Measurements from ENCODE around the gene ZCWPW1.

The ZCWPW1 gene

DNA sequence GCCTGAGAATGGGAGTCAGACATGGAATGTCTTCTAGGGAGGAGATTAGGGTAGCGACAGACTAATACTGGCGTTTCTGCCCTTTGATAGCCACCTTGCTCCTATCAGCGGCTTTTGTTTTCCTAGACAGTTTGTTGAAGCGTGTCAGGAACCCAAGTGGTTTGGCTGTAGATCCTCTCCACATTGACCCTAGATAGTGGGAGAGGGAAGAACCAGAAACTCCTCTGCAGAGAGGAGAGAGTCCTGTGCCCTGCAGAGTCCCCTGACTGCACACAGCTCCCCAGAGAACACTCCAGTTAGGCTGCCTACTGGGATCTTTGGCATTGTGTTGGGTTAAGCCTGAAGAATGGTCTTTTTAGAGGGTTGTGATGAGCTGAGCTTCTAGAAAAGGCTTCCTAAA lies 3.5 kb upstream of the ZCWPW1 start:
- Histone ChIP-seq H4K91ac (ENCODE audit: low read depth, low read length) (no peak overlapping the region), H3K9me3 (ENCODE audit: insufficient read depth, low read depth, low read length) (peaks cover 2% of the 10 kb centered on the region), H3K4me2 (ENCODE audit: low read length) (no peak overlapping the region), H3K4ac (ENCODE audit: low read depth, low read length) (no peak overlapping the region), H2AK5ac (ENCODE audit: low read length) (no peak overlapping the region), H2BK12ac (ENCODE audit: low read length) (no peak overlapping the region), H3K36me3 (ENCODE audit: control insufficient read depth in 1 of 2, insufficient read depth in 2 of 2, low read length in 2 of 2) (peaks cover 33 to 34% of the 10 kb centered on the region in 2 experiments), H3K23ac (ENCODE audit: low read length) (no peak overlapping the region), H2BK5ac (ENCODE audit: low read depth, low read length, poor library complexity) (no peak overlapping the region), H3K79me2 (ENCODE audit: control insufficient read depth, insufficient read depth, low read length, poor library complexity) (peaks cover 20% of the 10 kb centered on the region), H3K27ac (ENCODE audit: low read depth, low read length) (no peak overlapping the region), H3K14ac (ENCODE audit: low read length) (no peak overlapping the region), H3K9ac (ENCODE audit: low read length) (no peak overlapping the region), H4K12ac (ENCODE audit: low read depth, low read length) (no peak overlapping the region), H3K4me3 (ENCODE audit: low read depth, low read length) (no peak overlapping the region), H3K79me1 (ENCODE audit: low read length) (peaks cover 28% of the 10 kb centered on the region), H2AFZ (ENCODE audit: insufficient read depth, low read length, poor library complexity) (no peak overlapping the region), H4K8ac (ENCODE audit: low read depth, low read length) (no peak overlapping the region), H2BK120ac (ENCODE audit: insufficient read depth, low read length, poor library complexity) (no peak overlapping the region), H3K4me1 (ENCODE audit: control insufficient read depth in 1 of 2, insufficient read depth in 2 of 2, low read length in 2 of 2) (peaks cover 19 to 24% of the 10 kb centered on the region in 2 experiments), H3K27me3 (ENCODE audit: insufficient read depth, low read length) (no peaks in the 10 kb centered on the region), H3K18ac (ENCODE audit: low read length) (no peak overlapping the region)
- no CpG with 5 or more reads among the region's 4 CpGs for WGBS (ENCODE audit: extremely low coverage, insufficient coverage, insufficient read length)
- no peak for DNase-seq

DNA sequence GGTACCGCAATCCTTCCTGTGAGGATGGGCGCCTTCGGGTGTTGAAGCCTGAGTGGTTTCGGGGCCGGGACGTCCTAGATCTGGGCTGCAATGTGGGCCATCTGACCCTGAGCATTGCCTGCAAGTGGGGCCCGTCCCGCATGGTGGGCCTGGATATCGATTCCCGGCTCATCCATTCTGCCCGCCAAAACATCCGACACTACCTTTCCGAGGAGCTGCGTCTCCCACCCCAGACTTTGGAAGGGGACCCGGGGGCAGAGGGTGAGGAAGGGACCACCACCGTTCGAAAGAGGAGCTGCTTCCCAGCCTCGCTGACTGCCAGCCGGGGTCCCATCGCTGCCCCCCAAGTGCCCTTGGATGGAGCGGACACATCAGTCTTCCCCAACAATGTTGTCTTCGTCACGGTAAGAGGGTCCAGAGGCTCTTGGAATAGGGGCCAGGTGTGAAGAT lies 2.8 kb upstream of the ZCWPW1 start:
- Histone ChIP-seq H3K4me1 (ENCODE audit: control insufficient read depth in 1 of 2, insufficient read depth in 2 of 2, low read length in 2 of 2) (peaks cover 19 to 24% of the 10 kb centered on the region in 2 experiments), H3K9me3 (ENCODE audit: insufficient read depth, low read depth, low read length) (peaks cover 2% of the 10 kb centered on the region), H4K91ac (ENCODE audit: low read depth, low read length) (no peak overlapping the region), H2BK5ac (ENCODE audit: low read depth, low read length, poor library complexity) (no peak overlapping the region), H3K9ac (ENCODE audit: low read length) (no peak overlapping the region), H3K23ac (ENCODE audit: low read length) (no peak overlapping the region), H2BK120ac (ENCODE audit: insufficient read depth, low read length, poor library complexity) (no peak overlapping the region), H3K18ac (ENCODE audit: low read length) (peak overlapping the region; percentile 9), H3K14ac (ENCODE audit: low read length) (no peak overlapping the region), H3K27ac (ENCODE audit: low read depth, low read length) (no peak overlapping the region), H3K36me3 (ENCODE audit: control insufficient read depth in 1 of 2, insufficient read depth in 2 of 2, low read length in 2 of 2) (peaks cover 33 to 34% of the 10 kb centered on the region in 2 experiments), H4K12ac (ENCODE audit: low read depth, low read length) (peak overlapping the region; percentile 4), H3K4me2 (ENCODE audit: low read length) (no peak overlapping the region), H3K27me3 (ENCODE audit: insufficient read depth, low read length) (no peaks in the 10 kb centered on the region), H3K4me3 (ENCODE audit: low read depth, low read length) (no peak overlapping the region), H2BK12ac (ENCODE audit: low read length) (no peak overlapping the region), H2AFZ (ENCODE audit: insufficient read depth, low read length, poor library complexity) (no peak overlapping the region), H3K4ac (ENCODE audit: low read depth, low read length) (peak overlapping the region; percentile 17), H3K79me1 (ENCODE audit: low read length) (peaks cover 27% of the 10 kb centered on the region), H3K79me2 (ENCODE audit: control insufficient read depth, insufficient read depth, low read length, poor library complexity) (peaks cover 20% of the 10 kb centered on the region), H2AK5ac (ENCODE audit: low read length) (no peak overlapping the region), H4K8ac (ENCODE audit: low read depth, low read length) (no peak overlapping the region)
- DNase-seq: no peak
- WGBS (ENCODE audit: extremely low coverage, insufficient coverage, insufficient read length): no CpG with 5 or more reads among the region's 23 CpGs

GRCh38 chr7:100430493-100431285 lies 2.2 kb upstream of the ZCWPW1 start:
- Histone ChIP-seq H3K18ac (ENCODE audit: low read length) (no peak overlapping the region), H3K4me1 (ENCODE audit: control insufficient read depth in 1 of 2, insufficient read depth in 2 of 2, low read length in 2 of 2) (peaks cover 19 to 24% of the 10 kb centered on the region in 2 experiments), H3K9ac (ENCODE audit: low read length) (peak overlapping the region; percentile 78), H3K4ac (ENCODE audit: low read depth, low read length) (peak overlapping the region; percentile 25), H4K91ac (ENCODE audit: low read depth, low read length) (peak overlapping the region; percentile 99), H3K4me2 (ENCODE audit: low read length) (peak overlapping the region; percentile 81), H2BK12ac (ENCODE audit: low read length) (no peak overlapping the region), H3K36me3 (ENCODE audit: control insufficient read depth in 1 of 2, insufficient read depth in 2 of 2, low read length in 2 of 2) (peaks cover 33 to 34% of the 10 kb centered on the region in 2 experiments), H3K27me3 (ENCODE audit: insufficient read depth, low read length) (no peaks in the 10 kb centered on the region), H2BK5ac (ENCODE audit: low read depth, low read length, poor library complexity) (peak overlapping the region; percentile 22), H3K9me3 (ENCODE audit: insufficient read depth, low read depth, low read length) (peaks cover 2% of the 10 kb centered on the region), H4K12ac (ENCODE audit: low read depth, low read length) (peak overlapping the region; percentile 17), H2AK5ac (ENCODE audit: low read length) (no peak overlapping the region), H3K4me3 (ENCODE audit: low read depth, low read length) (peak overlapping the region; percentile 87), H3K79me2 (ENCODE audit: control insufficient read depth, insufficient read depth, low read length, poor library complexity) (peaks cover 15% of the 10 kb centered on the region), H3K14ac (ENCODE audit: low read length) (no peak overlapping the region), H2BK120ac (ENCODE audit: insufficient read depth, low read length, poor library complexity) (no peak overlapping the region), H3K79me1 (ENCODE audit: low read length) (peaks cover 21% of the 10 kb centered on the region), H3K27ac (ENCODE audit: low read depth, low read length) (peak overlapping the region; percentile 99), H3K23ac (ENCODE audit: low read length) (no peak overlapping the region), H4K8ac (ENCODE audit: low read depth, low read length) (no peak overlapping the region), H2AFZ (ENCODE audit: insufficient read depth, low read length, poor library complexity) (no peak overlapping the region)
- WGBS (ENCODE audit: extremely low coverage, insufficient coverage, insufficient read length): no CpG with 5 or more reads among the region's 31 CpGs
- DNase-seq: no peak

DNA sequence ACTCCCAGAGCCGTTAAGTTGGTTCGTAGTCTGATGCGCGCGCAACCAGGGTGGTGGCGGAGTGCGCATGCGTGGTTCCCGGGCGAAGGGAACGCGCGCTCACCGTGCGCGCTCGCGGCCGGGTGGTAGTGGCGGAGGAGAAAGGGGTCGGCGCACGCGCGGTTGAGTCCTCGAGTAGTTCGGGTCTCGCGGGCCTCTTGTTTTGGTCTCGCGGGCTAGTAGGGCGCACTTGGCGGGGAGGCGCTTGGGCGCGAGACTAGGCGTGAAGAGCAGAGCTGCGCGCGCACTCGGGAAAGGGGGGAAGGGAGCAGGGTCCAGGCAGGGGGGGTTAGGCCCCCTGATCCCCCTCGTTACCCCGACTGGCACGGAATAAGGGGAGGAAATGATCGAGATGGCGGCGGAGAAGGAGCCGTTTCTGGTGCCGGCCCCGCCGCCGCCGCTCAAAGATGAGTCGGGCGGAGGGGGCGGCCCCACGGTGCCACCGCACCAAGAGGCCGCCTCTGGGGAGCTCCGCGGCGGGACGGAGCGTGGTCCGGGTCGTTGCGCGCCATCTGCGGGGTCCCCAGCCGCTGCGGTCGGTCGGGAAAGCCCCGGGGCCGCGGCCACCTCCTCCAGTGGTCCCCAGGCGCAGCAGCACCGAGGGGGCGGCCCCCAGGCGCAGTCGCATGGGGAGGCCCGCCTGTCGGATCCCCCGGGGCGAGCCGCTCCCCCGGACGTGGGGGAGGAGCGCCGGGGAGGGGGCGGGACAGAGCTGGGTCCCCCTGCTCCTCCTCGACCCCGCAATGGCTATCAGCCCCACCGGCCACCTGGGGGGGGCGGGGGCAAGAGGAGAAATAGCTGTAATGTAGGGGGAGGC lies 1.4 kb upstream of the ZCWPW1 start, which contains the start of gene MEPCE:
Gene MEPCE, plus strand, starts transcription at position 195 of the 856 bp plus-strand sequence. Its CDS starts 188 bp downstream, at position 383.
- Histone ChIP-seq H2AK5ac (ENCODE audit: low read length) (peak within 1 kb of the TSS; percentile 91), H3K4me3 (ENCODE audit: low read depth, low read length) (peak within 1 kb of the TSS; percentile 87), H3K79me2 (ENCODE audit: control insufficient read depth, insufficient read depth, low read length, poor library complexity) (peaks cover 13% of the 10 kb centered on the region), H3K23ac (ENCODE audit: low read length) (no peak within 1 kb of the TSS), H3K27me3 (ENCODE audit: insufficient read depth, low read length) (no peaks in the 10 kb centered on the region), H4K91ac (ENCODE audit: low read depth, low read length) (peak within 1 kb of the TSS; percentile 99), H3K4me2 (ENCODE audit: low read length) (peak within 1 kb of the TSS; percentile 97), H3K9me3 (ENCODE audit: insufficient read depth, low read depth, low read length) (peaks cover 2% of the 10 kb centered on the region), H2BK5ac (ENCODE audit: low read depth, low read length, poor library complexity) (peak within 1 kb of the TSS; percentile 95), H3K36me3 (ENCODE audit: control insufficient read depth in 1 of 2, insufficient read depth in 2 of 2, low read length in 2 of 2) (peaks cover 33 to 34% of the 10 kb centered on the region in 2 experiments), H2AFZ (ENCODE audit: insufficient read depth, low read length, poor library complexity) (peak within 1 kb of the TSS; percentile 56), H2BK120ac (ENCODE audit: insufficient read depth, low read length, poor library complexity) (peak within 1 kb of the TSS; percentile 96), H4K8ac (ENCODE audit: low read depth, low read length) (peak within 1 kb of the TSS; percentile 98), H3K4ac (ENCODE audit: low read depth, low read length) (peak within 1 kb of the TSS; percentile 95), H3K18ac (ENCODE audit: low read length) (peak within 1 kb of the TSS; percentile 96), H2BK12ac (ENCODE audit: low read length) (no peak within 1 kb of the TSS), H3K9ac (ENCODE audit: low read length) (peak within 1 kb of the TSS; percentile 98), H3K27ac (ENCODE audit: low read depth, low read length) (peak within 1 kb of the TSS; percentile 99), H3K79me1 (ENCODE audit: low read length) (peaks cover 19% of the 10 kb centered on the region), H3K4me1 (ENCODE audit: control insufficient read depth in 1 of 2, insufficient read depth in 2 of 2, low read length in 2 of 2) (peaks cover 15 to 18% of the 10 kb centered on the region in 2 experiments), H4K12ac (ENCODE audit: low read depth, low read length) (peak within 1 kb of the TSS; percentile 91), H3K14ac (ENCODE audit: low read length) (peak within 1 kb of the TSS; percentile 99)
- peak; percentile 94 to 98 for DNase-seq
- no CpG with 5 or more reads among the region's 95 CpGs for WGBS (ENCODE audit: extremely low coverage, insufficient coverage, insufficient read length)

Measured in trophoblast cell (in vitro differentiated cells and primary cell).